Right atrium auricular region (tissue), 2 donors: ENCODE measurements around the gene CPNE5. TPM values are rescaled to one million over a fixed set of nuclear protein-coding genes. Genes with fewer than 3 reads are reported as not detected.

Experiments used
- DNase-seq: peaks from one replicate; pipeline ENCODE4 v3.0.0-alpha.2; 2019; ENCODE audit warnings: low spot score
- H3K27ac ChIP-seq, 2 donors: fragments of 200-600 bp; sonication (generic); 1 replicate in 1 of 2; 2 replicates in 1 of 2; pipeline ENCODE4 v1.5.1; 2016 to 2019
- H3K27me3 ChIP-seq, 2 donors: fragments of 200-600 bp; sonication (generic); one replicate each; pipeline versions ENCODE4 v1.5.1 to v1.6.0; 2017 to 2019
- H3K36me3 ChIP-seq: fragments of 200-600 bp; sonication (generic); one replicate; pipeline ENCODE4 v1.5.1; 2016
- H3K4me1 ChIP-seq, 2 donors: fragments of 200-600 bp; sonication (generic); one replicate each; pipeline versions ENCODE4 v1.5.1 to v1.6.0; 2017 to 2019
- H3K4me3 ChIP-seq, 2 donors: fragments of 200-600 bp; sonication (generic); 1 replicate in 1 of 2; 2 replicates in 1 of 2; pipeline ENCODE4 v1.5.1; 2017 to 2019; ENCODE audit warnings: mild to moderate bottlenecking in 1 of 2, moderate library complexity in 1 of 2
- H3K9me3 ChIP-seq, 2 donors: fragments of 200-600 bp; sonication (generic); one replicate each; pipeline ENCODE4 v1.5.1; 2019
- CTCF ChIP-seq, 2 donors: fragments of 200-600 bp; sonication (generic); IDR thresholded peaks; one replicate each; pipeline ENCODE4 v1.5.1; 2019; ENCODE audit warnings: antibody characterized with exemption in 2 of 2
- total RNA-seq, 2 donors: library from RNA; depleted of rRNA; stranded (reverse); fragments of >200 nt; gene quantifications; one replicate each; pipeline ENCODE4 v1.1.0, GENCODE V29; 2016

Gene CPNE5
- total RNA-seq, 2 donors from 2014 or later: 36.7 to 47.4 TPM

GRCh38 chr6:36722365-36722764 lies 116.9 kb downstream of the CPNE5 start:
- H3K36me3 ChIP-seq: no peaks in the 10 kb centered on the region
- DNase-seq: no peak
- no peaks in the 10 kb centered on the region for H3K4me1 ChIP-seq
- no peak overlapping the region for H3K27ac ChIP-seq
- no peaks in the 10 kb centered on the region for H3K27me3 ChIP-seq
- H3K9me3 ChIP-seq: no peaks in the 10 kb centered on the region
- no peak for TF ChIP-seq CTCF (IDR thresholded peaks at IDR 0.05)
- H3K4me3 ChIP-seq: no peak overlapping the region

GRCh38 chr6:36721369-36722140 lies 117.7 kb downstream of the CPNE5 start:
- DNase-seq: no peak

GRCh38 chr6:36720251-36721141 lies 118.7 kb downstream of the CPNE5 start:
- Histone ChIP-seq H3K9me3 (no peaks in the 10 kb centered on the region), H3K4me3 (no peak overlapping the region), H3K4me1 (no peaks in the 10 kb centered on the region), H3K36me3 (no peaks in the 10 kb centered on the region), H3K27ac (no peak overlapping the region), H3K27me3 (no peaks in the 10 kb centered on the region)
- no peak for TF ChIP-seq CTCF (IDR thresholded peaks at IDR 0.05)
- no peak for DNase-seq

More at GRCh38 chr6:36721369-36722140, 117.7 kb downstream of the CPNE5 start:
- no peak for TF ChIP-seq CTCF (IDR thresholded peaks at IDR 0.05)
- Histone ChIP-seq H3K4me1 (no peaks in the 10 kb centered on the region), H3K4me3 (no peak overlapping the region), H3K27ac (no peak overlapping the region), H3K27me3 (no peaks in the 10 kb centered on the region), H3K9me3 (no peaks in the 10 kb centered on the region), H3K36me3 (no peaks in the 10 kb centered on the region)

GRCh38 chr6:36719126-36719525 lies 120.1 kb downstream of the CPNE5 start:
- DNase-seq: no peak

GRCh38 chr6:36718560-36718959 lies 120.7 kb downstream of the CPNE5 start:
- H3K4me1 ChIP-seq: no peaks in the 10 kb centered on the region
- no peak overlapping the region for H3K4me3 ChIP-seq
- no peak for DNase-seq
- TF ChIP-seq CTCF (IDR thresholded peaks at IDR 0.05): no peak
- no peaks in the 10 kb centered on the region for H3K9me3 ChIP-seq
- H3K27ac ChIP-seq: no peak overlapping the region
- H3K36me3 ChIP-seq: no peaks in the 10 kb centered on the region
- no peaks in the 10 kb centered on the region for H3K27me3 ChIP-seq

More at GRCh38 chr6:36719126-36719525, 120.1 kb downstream of the CPNE5 start:
- H3K36me3 ChIP-seq: no peaks in the 10 kb centered on the region
- H3K27ac ChIP-seq: no peak overlapping the region
- no peaks in the 10 kb centered on the region for H3K4me1 ChIP-seq
- H3K9me3 ChIP-seq: no peaks in the 10 kb centered on the region
- no peak for TF ChIP-seq CTCF (IDR thresholded peaks at IDR 0.05)
- no peak overlapping the region for H3K4me3 ChIP-seq
- H3K27me3 ChIP-seq: no peaks in the 10 kb centered on the region
